Measurements from ENCODE around the gene USP33.

Gene USP33

DNA sequence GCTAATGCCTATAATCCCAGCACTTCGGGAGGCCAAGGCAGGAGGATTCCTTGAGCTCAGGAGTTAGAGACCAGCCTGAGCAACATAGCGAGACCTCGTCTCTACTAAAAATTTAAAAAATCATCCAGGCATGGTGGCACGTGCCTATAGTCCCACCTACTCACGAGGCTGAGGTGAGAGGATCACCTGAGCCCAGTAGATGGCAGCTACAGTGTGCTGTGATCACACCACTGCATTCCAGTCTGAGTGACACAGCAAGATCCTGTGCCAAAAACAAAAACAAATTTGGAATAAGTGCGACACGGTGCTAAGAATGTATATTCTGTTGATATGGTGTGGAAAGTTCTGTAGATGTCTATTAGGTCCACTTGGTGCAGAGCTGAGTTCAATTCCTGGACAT is 15.1 kb downstream of the USP33 start:
- H3K36me3 ChIP-seq (replicated peaks) = no peaks in the 10 kb centered on the region
- no peak for TF ChIP-seq CTCF (IDR thresholded peaks at IDR 0.05; ENCODE audit: low read depth, low read length, missing control alignments)
- DNase-seq = no peak
- no peak overlapping the region for H3K4me3 ChIP-seq (ENCODE audit: low read depth, low read length)
- in situ Hi-C loops (cut with HindIII; ENCODE audit: low pct_ligation_motif_present, low sequenced_read_pairs) = no loop called here
- H3K27ac ChIP-seq = no peak overlapping the region
- H3K27me3 ChIP-seq (replicated peaks) = no peaks in the 10 kb centered on the region

DNA sequence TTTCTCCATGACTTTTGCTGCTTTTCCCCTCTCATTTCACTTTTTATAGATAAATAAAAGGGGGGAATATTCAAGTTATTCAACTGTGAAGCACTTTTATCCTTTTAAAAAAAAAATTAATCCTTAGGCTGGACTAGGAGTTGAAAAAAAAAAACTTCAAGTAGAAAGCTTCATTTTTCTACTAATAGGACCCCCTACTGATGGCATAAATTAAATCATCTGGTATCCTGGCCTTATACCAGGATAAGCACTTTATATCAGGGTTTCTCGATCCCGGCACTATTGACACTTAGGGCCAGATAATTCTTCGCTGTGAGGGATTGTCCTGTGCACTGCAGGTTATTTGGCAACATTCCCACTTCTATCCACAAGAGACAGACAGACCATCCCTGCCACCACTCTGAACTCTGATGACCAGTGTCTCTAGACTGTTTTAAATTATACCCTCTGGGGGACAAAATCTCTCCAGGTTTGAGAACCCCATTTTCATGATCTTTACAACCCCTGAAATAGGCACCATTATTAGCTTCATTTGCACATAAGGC is 17.6 kb downstream of the USP33 start:
- H3K4me3 ChIP-seq (ENCODE audit: low read depth, low read length) = no peak overlapping the region
- peaks cover 9% of the 10 kb centered on the region for H3K36me3 ChIP-seq (replicated peaks)
- TF ChIP-seq CTCF (IDR thresholded peaks at IDR 0.05; ENCODE audit: low read depth, low read length, missing control alignments) = no peak
- H3K27ac ChIP-seq = no peak overlapping the region
- H3K27me3 ChIP-seq (replicated peaks) = no peaks in the 10 kb centered on the region
- in situ Hi-C loops (cut with HindIII; ENCODE audit: low pct_ligation_motif_present, low sequenced_read_pairs) = no loop called here
- DNase-seq = no peak

GRCh38 chr1:77741316-77741715 is 18.3 kb downstream of the USP33 start:
- in situ Hi-C loops (cut with HindIII; ENCODE audit: low pct_ligation_motif_present, low sequenced_read_pairs) = no loop called here
- Histone ChIP-seq H3K27me3 (replicated peaks) (no peaks in the 10 kb centered on the region), H3K36me3 (replicated peaks) (peaks cover 9% of the 10 kb centered on the region), H3K27ac (no peak overlapping the region), H3K4me3 (ENCODE audit: low read depth, low read length) (no peak overlapping the region)
- DNase-seq = no peak
- TF ChIP-seq CTCF (IDR thresholded peaks at IDR 0.05; ENCODE audit: low read depth, low read length, missing control alignments) = no peak

GRCh38 chr1:77739235-77739634 is 20.4 kb downstream of the USP33 start:
- Histone ChIP-seq H3K4me3 (ENCODE audit: low read depth, low read length) (no peak overlapping the region), H3K36me3 (replicated peaks) (peaks cover 14% of the 10 kb centered on the region), H3K27me3 (replicated peaks) (no peaks in the 10 kb centered on the region), H3K27ac (no peak overlapping the region)
- TF ChIP-seq CTCF (IDR thresholded peaks at IDR 0.05; ENCODE audit: low read depth, low read length, missing control alignments) = no peak
- DNase-seq = no peak
- in situ Hi-C loops (cut with HindIII; ENCODE audit: low pct_ligation_motif_present, low sequenced_read_pairs) = no loop called here

GRCh38 chr1:77732090-77732489 is 27.6 kb downstream of the USP33 start:
- no peak for DNase-seq
- no peak overlapping the region for H3K27ac ChIP-seq
- TF ChIP-seq CTCF (IDR thresholded peaks at IDR 0.05; ENCODE audit: low read depth, low read length, missing control alignments) = no peak
- in situ Hi-C loops (cut with HindIII; ENCODE audit: low pct_ligation_motif_present, low sequenced_read_pairs) = no loop called here
- H3K4me3 ChIP-seq (ENCODE audit: low read depth, low read length) = no peak overlapping the region
- H3K27me3 ChIP-seq (replicated peaks) = no peaks in the 10 kb centered on the region
- H3K36me3 ChIP-seq (replicated peaks) = peaks cover 11% of the 10 kb centered on the region

DNA sequence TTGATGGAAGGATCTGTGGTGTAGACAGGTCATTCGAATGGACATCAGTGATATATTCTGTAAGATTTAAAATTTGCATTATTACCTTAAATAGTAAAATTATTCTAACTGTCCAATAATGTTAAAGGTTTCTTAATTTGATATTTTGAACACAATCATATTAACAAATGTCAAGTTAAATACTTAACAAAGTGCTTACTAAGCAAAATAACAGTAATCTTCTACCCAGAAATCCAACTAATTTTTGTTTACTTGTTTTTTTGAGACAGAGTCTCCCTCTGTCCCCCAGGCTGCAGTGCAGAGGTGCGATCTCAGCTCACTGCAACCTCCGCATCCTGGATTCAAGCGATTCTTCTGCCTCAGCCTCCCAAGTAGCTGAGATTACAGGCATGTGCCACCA is 33.9 kb downstream of the USP33 start:
- H3K4me3 ChIP-seq (ENCODE audit: low read depth, low read length) = no peak overlapping the region
- no peak for TF ChIP-seq CTCF (IDR thresholded peaks at IDR 0.05; ENCODE audit: low read depth, low read length, missing control alignments)
- H3K27ac ChIP-seq = no peak overlapping the region
- in situ Hi-C loops (cut with HindIII; ENCODE audit: low pct_ligation_motif_present, low sequenced_read_pairs) = no loop called here
- DNase-seq = no peak
- H3K36me3 ChIP-seq (replicated peaks) = peaks cover 24% of the 10 kb centered on the region
- H3K27me3 ChIP-seq (replicated peaks) = no peaks in the 10 kb centered on the region
